NCI-H774 (cell line): ENCODE data around the gene HAUS7.

Experiments used
- DNase-seq: peaks from one replicate; lab custom pipeline; 2025; lab: John Stamatoyannopoulos, UW

The HAUS7 gene

DNA sequence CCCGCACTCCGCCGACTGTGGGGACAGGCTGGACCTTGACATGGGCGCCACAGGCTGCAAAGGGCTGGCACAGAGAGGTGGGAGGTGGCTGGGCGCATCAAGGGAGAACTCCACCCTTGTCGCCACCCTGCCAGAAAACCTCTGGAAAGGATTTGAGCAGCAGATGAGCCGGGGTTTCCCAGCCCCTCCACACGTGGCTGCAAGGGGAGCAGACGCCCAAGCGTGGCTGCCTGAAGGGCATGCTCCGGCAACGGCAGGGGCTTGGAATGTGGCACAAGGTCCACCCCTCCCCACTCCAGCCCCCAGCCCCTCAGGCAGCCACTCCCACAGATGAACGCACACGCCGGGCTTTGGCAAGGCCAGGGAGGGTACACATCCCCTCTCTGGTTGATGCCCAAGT is 29.0 kb upstream of the HAUS7 start:
- no peak for DNase-seq

DNA sequence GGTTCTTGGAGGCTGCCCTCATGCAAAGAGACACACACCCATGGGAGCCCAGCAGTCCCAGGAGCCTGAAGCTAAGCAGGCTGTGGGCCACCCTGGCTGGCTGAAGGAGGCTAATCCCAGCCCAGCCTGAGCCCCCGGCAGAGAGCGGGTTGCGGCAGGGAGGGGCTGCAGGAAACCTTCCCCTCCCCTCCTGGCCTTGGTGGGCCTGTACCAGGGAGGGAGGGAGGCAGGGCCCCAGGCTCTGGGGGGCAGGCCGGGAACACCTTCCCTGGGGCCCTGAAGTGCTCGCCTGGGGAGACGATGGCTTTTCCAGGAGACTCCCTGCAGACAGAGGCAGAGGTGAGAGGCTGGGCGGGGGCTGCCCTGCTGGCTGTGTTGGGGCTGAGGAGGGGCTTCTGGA is 28.1 kb upstream of the HAUS7 start:
- no peak for DNase-seq

DNA sequence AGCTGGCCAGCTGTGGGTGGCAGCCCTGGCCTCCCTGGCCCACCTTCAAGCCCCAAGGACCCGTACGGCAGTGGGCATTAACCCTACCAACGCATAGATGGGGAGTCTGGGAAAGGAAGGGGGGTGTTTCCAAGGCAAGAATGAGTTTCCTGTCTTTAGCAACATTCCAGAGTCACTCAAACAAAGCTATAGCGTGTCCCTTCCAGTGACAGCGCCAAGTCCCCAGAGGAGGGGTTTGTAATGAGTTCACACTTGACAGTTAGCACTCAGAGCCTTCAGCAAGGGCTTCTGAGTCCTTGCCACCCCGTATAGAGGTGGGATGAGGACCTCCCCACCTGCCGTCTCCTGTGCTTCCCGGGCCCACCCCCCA is 26.2 kb upstream of the HAUS7 start:
- DNase-seq: no peak

DNA sequence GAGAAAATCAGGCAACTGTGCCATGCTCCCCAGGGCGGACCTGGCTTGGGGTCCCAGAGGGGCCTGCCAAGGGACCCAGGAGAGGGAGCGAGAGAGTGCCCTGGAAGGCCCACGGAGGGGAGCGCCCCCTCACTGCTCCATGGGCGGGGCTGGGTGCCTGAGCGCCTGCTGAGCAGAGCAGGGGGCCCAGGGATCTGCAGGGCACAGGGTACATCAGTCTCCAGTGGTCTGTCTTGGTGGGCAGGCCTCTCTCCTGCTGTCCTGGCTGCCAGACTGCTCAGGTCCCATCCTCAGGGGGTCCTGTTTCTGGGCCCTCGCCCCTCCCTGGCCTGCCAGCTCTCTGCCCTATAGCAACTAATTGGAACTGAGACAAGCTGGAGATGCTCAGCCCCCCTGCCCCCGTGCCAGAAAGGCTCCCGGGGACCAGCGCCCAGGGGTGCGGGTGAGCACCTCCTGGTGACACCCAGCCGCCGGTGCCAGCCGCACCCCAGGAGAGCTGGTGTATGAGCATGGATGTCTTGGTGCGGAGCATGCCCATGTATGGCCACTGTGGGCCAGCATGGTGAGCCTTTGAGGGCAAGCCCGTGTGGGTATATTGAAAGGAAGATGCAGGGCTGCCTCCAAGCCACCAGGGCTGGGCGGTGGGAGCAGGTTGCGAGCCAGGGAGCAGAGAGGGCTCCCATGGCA is 25.7 kb upstream of the HAUS7 start:
- DNase-seq: no peak

DNA sequence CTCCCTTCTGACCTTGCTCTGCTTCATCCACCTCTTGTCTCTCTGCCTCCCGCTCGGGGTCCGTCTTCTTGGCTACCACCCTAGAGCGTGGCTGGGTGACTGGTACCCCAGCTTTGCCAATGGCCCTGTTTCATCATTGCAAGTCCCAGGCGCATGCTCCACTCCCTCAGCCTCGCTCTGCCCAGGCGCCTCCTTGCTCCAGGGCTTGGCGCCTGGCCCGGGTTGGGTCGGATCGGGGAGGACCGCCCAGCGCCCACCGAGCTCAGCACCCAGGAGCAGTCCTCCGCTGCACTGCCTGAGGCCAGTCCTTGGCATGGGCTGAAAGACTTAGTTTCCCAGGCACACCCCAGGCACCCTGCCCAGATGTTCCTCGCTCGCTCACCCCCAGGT is 25.0 kb upstream of the HAUS7 start:
- no peak for DNase-seq

DNA sequence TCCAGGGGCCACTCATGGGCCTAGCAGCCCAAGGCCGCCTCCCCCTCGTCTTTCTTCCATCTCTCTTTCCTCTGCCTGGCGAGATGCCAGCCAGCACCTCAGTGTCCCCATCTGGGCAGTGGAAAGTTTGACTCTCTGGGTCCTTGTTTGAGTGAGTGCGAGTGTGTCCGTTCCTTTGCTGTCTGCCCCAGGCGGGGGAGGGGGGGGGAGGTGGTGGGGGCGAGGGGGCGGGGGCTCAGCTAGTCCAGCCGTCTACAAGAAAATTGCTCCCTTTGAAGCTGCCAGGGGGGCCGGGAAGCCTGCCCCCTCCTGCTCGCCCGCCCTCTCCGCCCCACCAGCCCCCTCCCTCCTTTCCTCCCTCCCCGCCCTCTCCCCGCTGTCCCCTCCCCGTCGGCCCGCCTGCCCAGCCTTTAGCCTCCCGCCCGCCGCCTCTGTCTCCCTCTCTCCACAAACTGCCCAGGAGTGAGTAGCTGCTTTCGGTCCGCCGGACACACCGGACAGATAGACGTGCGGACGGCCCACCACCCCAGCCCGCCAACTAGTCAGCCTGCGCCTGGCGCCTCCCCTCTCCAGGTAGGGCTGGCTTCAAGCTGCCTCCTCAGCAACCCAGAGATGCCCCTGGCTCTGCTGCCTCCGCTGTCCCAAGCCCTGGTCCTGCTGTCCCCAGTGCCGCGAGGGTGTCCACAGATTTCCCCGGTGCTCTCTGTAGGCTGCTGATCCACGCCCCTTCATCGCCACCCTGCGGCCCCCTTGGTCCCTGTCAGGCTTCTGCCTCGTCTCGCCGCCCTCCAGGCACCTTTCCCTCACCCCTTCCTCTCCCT is 24.4 kb upstream of the HAUS7 start, which contains the start of gene BGN:
BGN (plus strand) TSS at position 440 of the 821 bp plus-strand sequence. CDS start 9,652 bp downstream, outside the sequence.
- no peak for DNase-seq

DNA sequence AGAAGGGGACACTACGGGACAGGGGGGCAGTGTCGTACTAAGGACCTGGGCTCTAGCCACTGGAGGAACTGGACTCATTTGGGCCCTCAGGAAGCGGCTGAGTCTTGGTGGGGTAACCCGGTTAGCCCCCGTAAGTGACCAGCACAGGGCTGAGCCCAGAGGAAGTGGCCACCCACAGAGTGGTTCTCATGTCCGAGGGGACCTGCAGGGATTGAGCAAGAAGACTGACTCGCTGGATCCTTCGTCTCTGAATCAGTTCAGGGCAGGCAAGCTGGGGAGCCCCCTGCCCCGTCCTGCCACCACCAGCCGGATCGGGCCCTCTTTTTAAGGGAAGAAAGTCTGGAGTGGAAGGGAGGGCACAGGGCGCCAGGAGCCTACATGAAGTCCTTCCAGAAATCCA is 23.7 kb upstream of the HAUS7 start:
- DNase-seq: no peak

DNA sequence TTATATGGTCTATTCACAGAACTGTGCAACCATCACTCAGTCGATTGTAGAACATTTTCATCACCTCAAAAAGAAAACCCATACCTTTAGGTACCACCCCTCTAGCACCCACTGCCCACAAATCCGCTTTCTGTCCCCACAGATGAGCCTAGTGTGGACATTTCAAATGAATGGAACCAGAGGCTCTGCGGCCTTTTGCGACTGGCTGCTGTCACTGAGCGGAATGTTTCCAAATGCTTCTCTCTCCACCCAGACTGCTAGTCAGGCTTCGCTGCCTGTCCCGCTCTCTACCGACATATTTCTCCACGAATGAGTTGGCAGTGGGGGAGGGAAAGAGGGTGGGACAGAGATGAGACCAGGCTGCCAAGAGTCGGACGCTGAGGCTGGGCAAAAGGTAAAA is 22.7 kb upstream of the HAUS7 start:
- no peak for DNase-seq

DNA sequence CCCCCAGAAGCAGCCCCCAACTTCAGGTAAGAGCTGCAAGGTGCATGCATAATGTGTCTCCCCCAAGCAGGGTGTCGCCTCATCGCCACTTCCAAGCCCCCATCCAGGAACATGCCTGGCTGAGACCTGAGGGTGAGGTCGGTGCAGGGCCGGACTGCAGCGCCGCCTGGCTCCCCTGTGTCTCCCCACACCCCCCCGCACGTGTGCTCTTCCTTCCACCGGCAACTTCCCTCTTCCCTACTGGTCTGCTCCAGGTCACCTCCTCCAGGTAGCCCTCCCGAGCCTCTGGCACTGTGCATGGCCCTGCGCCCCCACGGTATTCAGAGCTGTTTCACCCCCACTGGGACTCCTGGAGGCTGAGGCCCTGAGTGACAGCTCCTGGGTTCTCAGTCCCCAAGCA is 22.2 kb upstream of the HAUS7 start:
- no peak for DNase-seq

DNA sequence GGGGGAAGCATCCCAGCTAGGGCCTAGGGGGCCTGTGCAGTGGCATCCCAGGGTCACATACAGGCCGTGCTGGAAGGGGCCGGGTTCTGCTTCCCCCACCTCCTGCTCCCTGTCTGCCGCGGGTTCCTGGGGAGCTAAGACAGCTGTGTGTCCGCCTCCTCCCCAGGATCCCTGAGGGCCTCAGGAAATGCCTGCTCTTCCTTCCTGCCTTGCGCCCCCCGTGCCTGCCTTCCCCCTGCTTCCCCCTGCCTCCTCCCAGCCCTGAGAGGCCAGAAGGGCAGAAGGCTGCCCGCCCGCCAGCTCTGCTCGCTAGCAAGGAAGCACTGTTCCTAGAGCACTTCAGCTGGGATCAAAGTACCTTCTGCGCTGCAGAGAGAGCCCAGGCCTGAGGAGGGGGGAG is 21.5 kb upstream of the HAUS7 start:
- no peak for DNase-seq

DNA sequence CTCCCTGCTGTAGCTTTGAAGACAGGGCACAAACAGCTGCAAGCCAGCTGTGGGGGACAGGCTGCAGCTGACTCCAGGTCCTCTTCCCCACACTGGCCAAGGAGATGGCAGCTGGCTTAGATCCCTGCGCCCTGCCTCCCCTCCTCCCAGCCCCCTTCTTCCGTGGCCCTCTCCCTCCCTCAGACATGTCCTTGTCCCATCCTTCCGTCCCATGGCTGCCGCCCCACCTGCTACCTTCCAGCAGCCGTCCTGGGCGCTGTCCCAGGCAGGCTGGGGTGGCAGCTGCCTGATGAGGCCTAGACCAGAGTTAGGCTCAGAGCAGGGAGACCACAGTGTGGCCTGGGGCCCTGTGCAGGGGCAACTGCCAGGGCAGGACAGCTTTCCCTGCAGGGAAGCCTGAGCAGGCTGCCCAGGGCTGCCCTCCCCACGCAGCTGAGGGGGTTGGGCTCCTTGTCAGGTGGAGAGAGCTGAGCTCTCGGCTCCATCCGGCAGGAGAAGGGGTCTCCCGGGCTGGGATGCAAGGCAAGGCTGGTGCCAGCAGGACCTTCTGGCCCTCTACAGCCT is 21.1 kb upstream of the HAUS7 start:
- DNase-seq: no peak

DNA sequence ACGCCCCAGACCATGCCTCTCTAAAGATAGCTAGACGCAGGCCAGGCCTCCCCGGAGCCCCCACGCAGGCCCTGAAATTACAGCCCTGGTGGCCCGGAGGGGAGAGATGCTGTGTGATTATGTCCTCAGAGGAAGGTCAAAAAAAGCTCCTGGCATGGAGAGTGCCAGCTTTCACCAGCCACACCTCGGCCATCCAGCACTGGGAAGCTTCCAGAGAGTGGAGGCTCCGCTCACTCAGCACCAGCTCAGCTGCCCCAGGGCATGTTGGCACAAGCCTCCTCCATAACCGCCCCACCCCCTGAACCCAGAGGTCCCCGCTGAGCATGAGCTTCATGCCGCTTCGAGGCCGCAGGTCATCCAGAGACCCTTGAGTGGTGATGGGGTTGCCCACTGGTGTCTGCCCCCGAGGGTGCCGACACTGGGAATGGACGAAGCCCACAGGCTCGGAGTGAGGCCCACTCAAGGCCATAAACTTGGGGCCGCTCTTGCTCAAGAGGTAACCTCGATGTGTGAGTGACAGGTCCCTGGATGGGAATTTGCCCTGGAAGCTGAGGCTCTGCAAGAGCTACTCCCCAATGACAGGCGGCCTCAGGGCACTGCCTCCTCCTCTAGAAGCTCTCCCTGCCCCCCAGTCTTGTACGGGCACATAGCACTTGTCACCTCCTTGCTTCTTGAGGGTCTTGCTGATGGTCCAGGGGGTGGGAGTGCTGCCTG is 20.0 kb upstream of the HAUS7 start:
- no peak for DNase-seq

DNA sequence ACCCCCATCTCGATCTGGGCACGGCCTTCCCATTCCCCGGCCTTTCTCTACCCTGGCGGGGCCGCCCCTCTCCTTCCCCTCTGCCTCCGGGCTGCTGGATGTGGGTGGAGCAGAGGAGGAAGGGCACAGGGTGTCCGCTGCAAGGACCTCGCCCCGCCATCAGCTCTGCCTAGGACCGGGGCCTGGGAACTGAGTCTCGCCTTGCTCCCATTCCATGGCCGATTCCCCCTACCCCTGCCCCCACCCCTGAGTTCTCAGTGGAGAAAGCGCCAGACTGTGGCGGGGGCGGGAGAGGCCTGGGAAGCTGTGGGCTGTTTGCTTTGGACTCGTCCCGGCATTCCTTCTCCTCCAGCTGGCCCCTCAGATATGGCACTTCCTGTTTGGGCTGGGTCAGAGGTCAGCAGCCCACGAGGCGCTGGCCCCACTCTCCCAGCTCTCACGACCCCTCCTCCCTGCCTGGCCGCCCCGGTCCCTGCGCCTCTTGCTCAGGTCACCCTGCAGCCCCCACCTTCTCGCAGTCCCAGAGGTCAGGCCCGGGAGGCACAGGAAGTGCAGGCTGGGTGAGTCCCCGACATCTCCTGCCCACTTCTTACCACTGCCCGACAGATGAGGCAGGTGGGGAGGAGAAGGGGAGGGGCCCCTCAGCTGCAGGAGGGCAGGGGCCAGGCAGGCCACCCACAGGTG is 18.0 kb upstream of the HAUS7 start:
- no peak for DNase-seq

DNA sequence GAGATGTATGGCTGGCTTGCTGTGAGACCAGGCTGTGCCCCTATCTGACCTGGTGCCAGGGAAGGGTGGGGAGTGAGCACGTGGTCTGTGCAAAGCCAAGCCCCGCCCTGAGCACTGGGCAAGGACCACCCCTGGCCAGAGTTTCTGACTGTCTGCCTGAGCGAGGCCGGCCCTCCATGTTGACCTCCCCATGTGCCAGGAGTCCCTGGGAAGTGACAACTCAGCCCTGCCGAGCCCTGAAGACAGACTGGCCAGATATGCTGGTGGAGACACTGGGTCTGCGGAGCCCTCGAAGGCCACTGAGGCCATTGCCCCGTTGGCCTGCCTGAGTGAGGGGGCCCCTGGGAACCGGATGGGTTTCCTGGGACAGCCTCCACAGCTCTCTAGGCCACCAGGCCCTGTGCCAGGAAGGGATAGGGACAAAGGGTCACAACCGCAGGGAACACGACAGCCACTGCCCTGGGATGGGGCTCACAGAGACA is 17.3 kb upstream of the HAUS7 start:
- no peak for DNase-seq

DNA sequence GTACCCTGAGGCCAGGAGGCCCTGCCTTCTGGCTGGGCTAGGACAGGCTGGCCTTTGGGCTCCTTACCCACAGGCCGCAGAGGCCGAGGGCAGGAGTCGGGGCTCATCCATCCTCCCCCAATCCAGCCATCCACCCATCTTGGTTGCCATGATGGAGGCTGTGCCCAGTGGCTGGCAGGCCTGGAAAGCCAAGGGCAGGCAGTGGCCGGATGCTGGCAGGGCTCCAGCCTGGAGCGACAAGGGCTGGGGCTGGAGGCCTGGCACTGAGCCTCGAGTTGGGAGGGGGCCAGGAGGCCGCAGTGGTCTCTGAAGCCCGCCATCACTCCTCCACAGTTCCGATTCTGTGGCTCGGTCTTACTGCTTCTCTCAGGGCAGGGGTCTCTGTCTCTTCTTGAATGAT is 15.8 kb upstream of the HAUS7 start:
- DNase-seq: no peak

DNA sequence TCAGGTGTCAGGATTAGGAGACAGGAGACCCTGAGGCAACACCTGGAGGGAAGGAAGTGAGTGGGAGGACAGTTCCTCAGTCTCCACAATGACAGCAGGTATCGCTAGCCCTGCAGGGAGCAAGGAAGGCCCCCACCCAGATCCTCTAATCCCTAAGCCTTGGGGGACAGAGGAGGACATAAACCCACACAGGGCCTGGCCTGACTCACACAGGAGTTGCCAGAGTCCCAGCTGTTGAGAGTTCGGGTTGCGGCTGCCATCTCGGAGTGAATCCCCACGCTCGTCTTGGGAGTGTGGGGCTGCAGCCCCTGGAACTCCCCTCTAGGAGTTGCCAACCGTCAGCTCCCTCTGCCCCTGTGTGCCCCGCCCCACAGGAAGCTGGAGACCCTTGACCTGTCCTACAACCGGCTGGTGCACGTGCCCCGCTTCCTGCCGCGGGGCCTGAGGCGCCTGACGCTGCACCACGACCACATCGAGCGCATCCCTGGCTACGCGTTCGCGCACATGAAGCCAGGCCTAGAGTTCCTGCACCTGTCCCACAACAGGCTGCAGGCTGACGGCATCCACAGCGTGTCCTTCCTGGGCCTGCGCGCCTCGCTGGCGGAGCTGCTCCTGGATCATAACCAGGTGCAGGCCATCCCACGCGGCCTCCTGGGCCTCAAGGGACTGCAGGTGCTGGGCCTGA is 15.2 kb upstream of the HAUS7 start:
- DNase-seq: no peak

DNA sequence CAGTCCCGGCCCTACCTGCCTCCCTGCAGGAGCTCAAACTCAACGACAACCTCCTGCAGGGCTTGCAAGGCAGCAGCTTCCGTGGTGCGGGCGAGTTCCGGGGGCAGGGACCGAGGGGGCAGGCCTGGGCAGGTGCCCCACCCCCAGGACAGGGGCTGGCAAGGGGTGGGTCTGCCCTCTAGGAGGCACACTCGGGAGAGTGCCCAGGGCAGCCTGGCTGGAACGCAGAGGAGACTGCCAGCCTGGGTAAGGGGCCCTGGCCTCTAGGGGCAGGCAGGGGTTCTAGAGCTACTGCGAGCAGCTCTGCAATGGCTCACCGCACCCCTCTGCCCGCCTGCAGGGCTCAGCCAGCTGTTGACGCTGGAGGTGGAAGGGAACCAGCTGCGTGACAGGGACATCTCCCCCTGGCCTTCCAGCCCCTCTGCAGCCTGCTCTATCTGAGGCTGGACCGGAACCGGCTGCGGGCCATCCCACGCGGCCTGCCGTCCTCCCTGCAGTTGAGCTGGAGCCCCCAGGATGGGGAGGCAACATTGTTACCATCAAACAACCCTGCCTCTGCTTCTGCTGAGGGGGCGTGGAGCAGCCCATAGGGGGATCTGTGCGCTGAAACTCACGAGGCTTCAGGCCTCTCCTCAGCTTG is 12.1 kb upstream of the HAUS7 start:
- DNase-seq: no peak

DNA sequence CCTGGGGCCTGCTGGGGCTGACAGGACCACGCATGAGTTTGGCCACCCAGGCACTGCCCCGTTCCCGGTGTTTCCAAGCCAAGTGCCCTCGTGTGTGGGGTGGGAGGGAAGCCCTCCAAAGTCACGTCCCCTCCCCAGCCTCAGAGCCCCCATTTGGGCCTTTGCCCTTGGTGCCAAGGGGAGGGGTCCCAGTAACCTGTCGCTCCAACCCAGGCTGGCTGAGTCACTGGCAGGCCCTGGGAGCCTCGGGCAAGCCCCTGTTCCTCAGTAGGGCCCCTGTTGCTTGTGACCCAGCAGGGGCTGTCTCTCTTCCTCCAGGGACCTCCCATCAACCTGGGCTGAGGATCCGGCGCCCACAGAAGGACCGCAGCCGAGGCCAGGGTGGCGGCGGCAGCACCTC is 10.7 kb upstream of the HAUS7 start:
- DNase-seq: no peak

DNA sequence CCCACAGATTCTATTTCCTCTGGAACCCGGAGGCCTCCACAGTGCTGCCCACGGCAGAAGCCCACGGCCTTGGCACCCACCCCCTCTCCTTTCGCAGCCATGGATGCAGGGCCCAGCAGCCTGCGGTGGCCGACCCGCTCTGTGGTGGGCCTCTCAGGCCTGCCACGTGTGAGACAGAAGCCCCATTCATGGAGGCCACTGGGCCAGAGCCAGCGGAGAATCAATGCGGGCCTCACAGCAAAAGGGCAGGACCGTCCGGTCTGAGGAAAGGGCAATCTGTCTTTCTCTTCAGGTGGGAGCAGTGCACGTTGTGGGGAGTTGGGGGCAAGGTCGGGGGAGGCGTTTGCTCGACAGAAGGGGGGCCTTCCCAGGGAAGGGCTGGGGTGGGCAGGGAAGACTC is 8.4 kb upstream of the HAUS7 start:
- DNase-seq: no peak

DNA sequence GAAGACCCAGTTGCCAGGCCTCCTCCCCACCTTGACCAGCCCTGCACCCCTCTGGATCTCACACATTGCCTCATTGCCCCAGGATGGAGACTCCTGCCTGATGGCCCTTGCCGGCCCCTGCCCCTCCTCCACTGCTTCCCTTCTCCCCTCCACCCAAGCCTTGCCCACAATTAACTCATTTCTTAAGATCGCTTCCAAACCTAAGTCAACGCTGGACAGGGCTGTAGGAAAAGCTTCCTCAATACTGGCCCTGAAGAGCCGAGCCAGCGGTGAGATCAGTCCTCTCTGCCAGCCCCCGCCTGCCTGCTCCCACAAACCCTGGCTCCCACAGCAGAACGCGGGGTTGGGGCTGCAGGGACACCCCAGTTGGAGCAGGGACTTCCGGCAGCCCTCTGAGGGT is 7.5 kb upstream of the HAUS7 start:
- DNase-seq: no peak

DNA sequence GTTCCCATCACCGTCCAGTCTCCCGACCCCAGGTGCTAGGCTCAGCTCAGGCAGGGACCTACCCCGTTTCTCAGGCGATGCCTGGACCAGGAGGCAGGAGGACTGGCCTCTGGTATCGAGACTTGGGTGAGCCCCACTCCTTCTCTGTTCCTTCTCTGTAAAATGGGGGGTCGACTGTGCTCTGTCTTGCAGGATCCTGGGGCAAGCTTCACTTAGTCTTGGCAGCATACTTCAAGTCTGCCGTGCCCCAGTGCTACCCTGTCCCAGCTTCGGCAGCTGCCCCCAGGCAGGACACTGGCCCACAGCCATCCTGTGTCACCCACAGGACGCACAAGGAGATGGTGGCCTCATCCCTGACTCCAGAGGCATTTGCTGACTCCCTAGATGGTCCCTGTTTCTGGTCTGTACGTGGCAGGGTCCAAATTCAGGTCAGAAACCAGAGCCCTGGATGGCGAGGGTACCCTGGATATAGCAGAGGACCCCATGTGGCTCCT is 7.0 kb upstream of the HAUS7 start:
- no peak for DNase-seq
